HepG2 (cell line): Measurements from ENCODE around the gene FRMD3. TPM values are rescaled to one million over a fixed set of nuclear protein-coding genes. Genes with fewer than 3 reads are reported as not detected.

Source experiments
- ATAC-seq: fragments of 200-7000 bp; cut with Tn5 transposase; 3 replicates; pipeline ENCODE4 v1.9.1; 2020; ENCODE audit warnings: mild to moderate bottlenecking, moderate library complexity
- BruUV-seq: library from RNA; stranded (reverse); fragments of 400-500 nt; replicated peaks from 2 replicates; lab custom pipeline; 2021; lab: Mats Ljungman, UMichigan
- CTCF ChIA-PET: fragments of 300-600 bp; formaldehyde crosslinking; extraction: SDS; loops from one replicate; lab custom pipeline; 2021; ENCODE audit warnings: low total read pairs, inconsistent platforms, low intra/inter-chr PET ratio; lab: Yijun Ruan, JAX
- POLR2A ChIA-PET: fragments of 350-600 bp; sonication (Branson Sonifier 250); formaldehyde crosslinking; loops from one replicate; lab custom pipeline; 2020; ENCODE audit warnings: antibody characterized with exemption, inconsistent platforms; lab: Yijun Ruan, JAX
- DNase-seq: peaks from one replicate; pipeline ENCODE4 v3.0.0-alpha.2; 2015; ENCODE audit warnings: low spot score
- FAIRE-seq: peaks from 3 replicates; lab custom pipeline; 2011; peaks lifted over from hg19 to GRCh38; lab: Jason Lieb, UNC
- H2AFZ ChIP-seq: one replicate; pipeline ENCODE4 v1.6.1; 2011; ENCODE audit warnings: low read length, inconsistent platforms
- H3K27ac ChIP-seq: fragments of 300-600 bp; 3 replicates; pipeline ENCODE4 v1.8.0; 2011; ENCODE audit warnings: mixed run types, mild to moderate bottlenecking, mixed read lengths, low read length, inconsistent platforms; ENCODE audit not compliant: insufficient read depth; ENCODE audit errors: extremely low read length
- H3K27me3 ChIP-seq, 2 experiments: fragments of 200-600 bp in 1 of 2; 2 replicates in 1 of 2; 3 replicates in 1 of 2; pipeline versions ENCODE4 v1.6.0 to v1.8.0; 2011; ENCODE audit warnings: low read length in 2 of 2, mild to moderate bottlenecking in 2 of 2, moderate library complexity in 2 of 2, inconsistent platforms in 1 of 2; ENCODE audit not compliant: insufficient read depth in 2 of 2, control insufficient read depth in 1 of 2
- H3K36me3 ChIP-seq, 2 experiments: fragments of 200-600 bp in 1 of 2; replicated peaks in 1 of 2; 2 replicates in 1 of 2; 3 replicates in 1 of 2; pipeline versions ENCODE4 v1.5.1 to v1.8.0; 2011; ENCODE audit warnings: low read length in 2 of 2, inconsistent platforms in 1 of 2; ENCODE audit not compliant: insufficient read depth in 2 of 2, control insufficient read depth in 1 of 2
- H3K4me1 ChIP-seq: 2 replicates; pipeline ENCODE4 v1.5.1; 2012; ENCODE audit warnings: low read length, inconsistent platforms; ENCODE audit not compliant: insufficient read depth
- H3K4me2 ChIP-seq: 2 replicates; pipeline ENCODE4 v1.6.0; 2011; ENCODE audit warnings: low read depth, low read length, inconsistent platforms
- H3K4me3 ChIP-seq, 3 experiments: fragments of 200-600 bp in 1 of 3; sonication (generic), shearing (Covaris generic) in 1 of 3; replicated peaks in 1 of 3; 2 replicates each; pipeline ENCODE4 v1.5.1; 2011 to 2016; ENCODE audit warnings: low read length in 3 of 3, inconsistent platforms in 2 of 3, low read depth in 2 of 3, mild to moderate bottlenecking in 2 of 3, control low read depth in 1 of 3, mixed read lengths in 1 of 3; ENCODE audit not compliant: insufficient read depth in 1 of 3
- H3K79me2 ChIP-seq: one replicate; pipeline ENCODE4 v1.6.1; 2011; ENCODE audit warnings: low read length, inconsistent platforms; ENCODE audit not compliant: insufficient read depth
- H3K9ac ChIP-seq: 2 replicates; pipeline ENCODE4 v1.6.0; 2011; ENCODE audit warnings: mild to moderate bottlenecking, low read depth, low read length, inconsistent platforms; ENCODE audit not compliant: insufficient read depth
- H3K9me3 ChIP-seq: 2 replicates; pipeline ENCODE4 v1.5.1; 2012; ENCODE audit warnings: mild to moderate bottlenecking, low read length
- H4K20me1 ChIP-seq: 2 replicates; pipeline ENCODE4 v1.6.0; 2011; ENCODE audit warnings: inconsistent platforms, mild to moderate bottlenecking, low read length, moderate library complexity; ENCODE audit not compliant: insufficient read depth
- FOXA1 ChIP-seq, 2 experiments: fragments of 450-650 bp in 1 of 2; sonication (generic) in 1 of 2; formaldehyde crosslinking in 1 of 2; IDR thresholded peaks; 2 replicates each; pipeline versions ENCODE4 v1.4.0 to v1.6.1; 2016 to 2020; ENCODE audit warnings: missing genetic modification reagents in 1 of 2
- IRF9 ChIP-seq: sonication (generic); formaldehyde crosslinking; IDR thresholded peaks from 2 replicates; pipeline ENCODE4 v1.8.0; 2022; ENCODE audit warnings: missing genetic modification reagents, mild to moderate bottlenecking, borderline replicate concordance
- KDM1A ChIP-seq: IDR thresholded peaks from 2 replicates; pipeline ENCODE4 v1.6.1; 2016; ENCODE audit warnings: missing compliant biosample characterization
- KLF16 ChIP-seq, 2 experiments: sonication (generic) in 1 of 2; formaldehyde crosslinking in 1 of 2; IDR thresholded peaks; 2 replicates each; pipeline versions ENCODE4 v1.6.1 to v1.8.0; 2016 to 2023; ENCODE audit warnings: missing genetic modification reagents in 2 of 2, missing compliant biosample characterization in 1 of 2
- MBD4 ChIP-seq: IDR thresholded peaks from 2 replicates; pipeline ENCODE4 v1.6.1; 2012; ENCODE audit warnings: low read length, inconsistent platforms, borderline replicate concordance
- MXD4 ChIP-seq: IDR thresholded peaks from 2 replicates; pipeline ENCODE4 v1.6.1; 2016; ENCODE audit warnings: mild to moderate bottlenecking, missing biosample characterization, missing genetic modification reagents
- NCOA5 ChIP-seq: sonication (generic); formaldehyde crosslinking; IDR thresholded peaks from 2 replicates; pipeline ENCODE4 v1.4.0; 2020; ENCODE audit warnings: missing genetic modification reagents
- PHB2 ChIP-seq: fragments of 450-650 bp; IDR thresholded peaks from 2 replicates; pipeline ENCODE4 v1.6.1; 2018; ENCODE audit not compliant: partially characterized antibody
- PRDM10 ChIP-seq: sonication (generic); formaldehyde crosslinking; IDR thresholded peaks from 2 replicates; pipeline ENCODE4 v1.4.0; 2020; ENCODE audit warnings: low read depth, missing genetic modification reagents
- TAF1 ChIP-seq: sonication (generic); formaldehyde crosslinking; IDR thresholded peaks from 2 replicates; pipeline ENCODE4 v1.4.0; 2020; ENCODE audit warnings: missing genetic modification reagents
- ZBTB20 ChIP-seq: sonication (generic); formaldehyde crosslinking; IDR thresholded peaks from 2 replicates; pipeline ENCODE4 v1.8.1; 2023; ENCODE audit warnings: missing genetic modification reagents, low read depth, mild to moderate bottlenecking, borderline replicate concordance
- ZFP36 ChIP-seq: fragments of 150-350 bp; IDR thresholded peaks from 2 replicates; pipeline ENCODE4 v1.6.1; 2018; ENCODE audit warnings: borderline replicate concordance, low read length, low read depth; ENCODE audit not compliant: partially characterized antibody
- ZFP41 ChIP-seq: sonication (generic); formaldehyde crosslinking; IDR thresholded peaks from 2 replicates; pipeline ENCODE4 v1.4.0; 2020; ENCODE audit warnings: mild to moderate bottlenecking, missing genetic modification reagents, borderline replicate concordance
- ZNF382 ChIP-seq: sonication (generic); formaldehyde crosslinking; IDR thresholded peaks from 2 replicates; pipeline ENCODE4 v1.5.0; 2020; ENCODE audit warnings: missing genetic modification reagents, mild to moderate bottlenecking, borderline replicate concordance
- ZNF496 ChIP-seq: sonication (generic); formaldehyde crosslinking; IDR thresholded peaks from 2 replicates; pipeline ENCODE4 v1.8.1; 2023; ENCODE audit warnings: mild to moderate bottlenecking, moderate library complexity, missing genetic modification reagents; ENCODE audit not compliant: insufficient replicate concordance
- WGBS: methylation state at CpG from one replicate; pipeline ENCODE4 v1.1.6; 2017; ENCODE audit warnings: low lambda C conversion rate; 5-methylcytosine and 5-hydroxymethylcytosine counted together
- in situ Hi-C: cut with HindIII; loops from 2 replicates; pipeline ENCODE4 v1.10.0; 2017; ENCODE audit warnings: low pct_unique_long_range_greater_than_20kb; ENCODE audit not compliant: extremely low pct_ligation_motif_present
- intact Hi-C: fragments of 100-400 bp; cut with micrococcal nuclease; formaldehyde crosslinking; loops from one replicate; pipeline ENCODE4 v1.10.0; 2022; ENCODE audit not compliant: unreplicated experiment
- polyA plus RNA-seq, 8 experiments: library from polyadenylated mRNA; depleted of rRNA in 3 of 8; stranded (reverse) in 7 of 8; unstranded in 1 of 8; fragments of >200 nt; fragmentation: Illumina TruSeq in 4 of 8; extraction: Trizol in 4 of 8; gene quantifications; 2 replicates each; pipeline versions ENCODE4 v1.2.1 to v1.2.3, GENCODE V29; 2011 to 2016; ENCODE audit warnings: low read depth in 4 of 8, missing spikeins in 1 of 8, mixed read lengths in 1 of 8; ENCODE audit not compliant: insufficient read depth in 1 of 8
- total RNA-seq, 5 experiments: library from RNA; depleted of rRNA; stranded (reverse); fragments of >200 nt; fragmentation: Illumina TruSeq; extraction: Trizol; gene quantifications; 2 replicates each; pipeline ENCODE4 v1.2.3, GENCODE V29; 2016; ENCODE audit warnings: low read depth in 1 of 5

FRMD3 gene
- total and polyA plus RNA-seq, 2 of the 13 experiments (the other 11 are each of a cell fraction or from before 2014, with no cell fraction given), result 3.2 to 7.7 TPM

DNA sequence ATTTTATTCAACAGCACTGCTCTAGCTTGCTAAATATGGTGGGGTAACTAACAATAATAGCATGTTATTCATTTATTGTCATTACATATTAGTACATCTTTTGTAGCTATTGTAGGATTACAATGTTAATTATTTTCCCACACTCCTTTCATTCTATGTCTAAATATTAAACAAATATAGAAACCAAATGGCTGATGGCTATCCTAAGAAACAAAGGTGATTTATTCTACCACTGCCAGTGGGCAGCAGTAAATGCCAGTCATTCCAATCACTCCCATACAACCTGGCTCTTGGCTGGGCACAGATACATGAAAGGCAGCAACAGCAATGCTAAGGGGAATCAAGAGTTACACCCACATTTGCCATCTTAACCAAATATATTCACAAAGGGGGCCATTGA lies 84.1 kb downstream of the FRMD3 start (continued):
- TF ChIP-seq IRF9 (CRISPR knock-in tag) (no peak), ZNF382 (no peak), ZBTB20 (CRISPR knock-in tag) (no peak)

- CTCF ChIA-PET, result no interaction called here
- BruUV-seq, result no TSS peak
- intact Hi-C loops, result no loop called here
Observed at GRCh38 chr9:83451308-83451707, 86.9 kb downstream of the FRMD3 start.

GRCh38 chr9:83449983-83450382 lies 88.2 kb downstream of the FRMD3 start:
- POLR2A ChIA-PET, result no interaction called here
- FAIRE-seq (no peak), DNase-seq (no peak), ATAC-seq (no peak)
- Histone ChIP-seq H3K9ac (no peak overlapping the region), H3K4me1 (peaks cover 8% of the 10 kb centered on the region; the same call in 1 of the 2 replicates), H3K27me3 (no peaks in the 10 kb centered on the region), H2AFZ (no peak overlapping the region), H3K36me3 (no peaks in the 10 kb centered on the region; a peak in 1 of 5 replicates), H3K4me2 (no peak overlapping the region), H3K27ac (no peak overlapping the region), H3K79me2 (no peaks in the 10 kb centered on the region), H3K9me3 (no peaks in the 10 kb centered on the region), H4K20me1 (no peaks in the 10 kb centered on the region), H3K4me3 (no peak overlapping the region)
- CTCF ChIA-PET, result no interaction called here
- intact Hi-C loops (no loop called here), in situ Hi-C loops (no loop called here)
- no TSS peak for BruUV-seq
- whole genome bisulfite sequencing, result 79% methylated on average over 6 of the region's 6 CpGs
- TF ChIP-seq MBD4, result no peak
- no peak for TF ChIP-seq KLF16 (CRISPR knock-in tag; IDR thresholded peaks at IDR 0.05)
- TF ChIP-seq TAF1 (CRISPR knock-in tag), result no peak
- TF ChIP-seq PHB2, result no peak
- TF ChIP-seq ZNF496 (CRISPR knock-in tag), result no peak
- no peak for TF ChIP-seq PRDM10 (CRISPR knock-in tag)
- TF ChIP-seq KDM1A (CRISPR knock-in tag), result no peak
- TF ChIP-seq ZFP36, result no peak

More at GRCh38 chr9:83451308-83451707, 86.9 kb downstream of the FRMD3 start:
- H3K27me3 ChIP-seq, result no peaks in the 10 kb centered on the region
- TF ChIP-seq FOXA1 (IDR thresholded peaks at IDR 0.05) (no peak), FOXA1 (CRISPR knock-in tag; IDR thresholded peaks at IDR 0.05) (no peak), ZFP41 (no peak), MXD4 (no peak), NCOA5 (no peak)
- TF ChIP-seq, all 625 proteins: peak for 0
- no peak overlapping the region for H3K27ac ChIP-seq
- no peak overlapping the region for H3K4me2 ChIP-seq
- H2AFZ ChIP-seq, result no peak overlapping the region
- POLR2A ChIA-PET, result no interaction called here
- in situ Hi-C loops, result no loop called here
- no peak overlapping the region for H3K9ac ChIP-seq
- DNase-seq, result no peak
- H3K36me3 ChIP-seq, result no peaks in the 10 kb centered on the region; a peak in 1 of 5 replicates
- H3K4me1 ChIP-seq, result no peaks in the 10 kb centered on the region
- no peaks in the 10 kb centered on the region for H3K9me3 ChIP-seq
- ATAC-seq, result no peak
- no peak overlapping the region for H3K4me3 ChIP-seq
- H3K79me2 ChIP-seq, result no peaks in the 10 kb centered on the region
- WGBS, result 93% methylated on average over 4 of the region's 4 CpGs
- no peaks in the 10 kb centered on the region for H4K20me1 ChIP-seq
- no peak for FAIRE-seq
